Measurements from ENCODE around the gene ITGB4. TPM values are rescaled to one million over a fixed set of nuclear protein-coding genes. Genes with fewer than 3 reads are reported as not detected.

Gene ITGB4
- total RNA-seq, 4 donors from 2014 or later, result 3.6 to 20.2 (median 6.3) TPM

GRCh38 chr17:75743625-75744206 lies 22.5 kb downstream of the ITGB4 start:
- Histone ChIP-seq H3K9me3 (no peaks in the 10 kb centered on the region), H3K4me1 (peaks cover 3 to 4% of the 10 kb centered on the region in 2 donors), H3K36me3 (no peaks in the 10 kb centered on the region), H3K4me3 (no peak overlapping the region), H3K27me3 (no peaks in the 10 kb centered on the region), H3K27ac (no peak overlapping the region)
- intact Hi-C loops (cut with DNase I; ENCODE audit: low total_unique reads) (no loop called here), in situ Hi-C loops (cut with MboI; ENCODE audit: low sequenced_read_pairs in 4 of 4) (loop anchor here in 1 of 4 donors (10.0 kb wide), 1 partner anchor 109 kb away; the partner anchor contains the start of gene SMIM5)
- DNase-seq (no peak), ATAC-seq (no peak)
- no peak for TF ChIP-seq POLR2A (IDR thresholded peaks at IDR 0.05)
- TF ChIP-seq CTCF (IDR thresholded peaks at IDR 0.05 in 4 of 5, conservative IDR thresholded peaks at IDR 0.05 in 1 of 5), result no peak

GRCh38 chr17:75748706-75749105 lies 27.4 kb downstream of the ITGB4 start:
- Histone ChIP-seq H3K27ac (no peak overlapping the region), H3K27me3 (no peaks in the 10 kb centered on the region), H3K4me1 (peaks cover 13 to 14% of the 10 kb centered on the region in 2 donors), H3K9me3 (no peaks in the 10 kb centered on the region), H3K36me3 (no peaks in the 10 kb centered on the region), H3K4me3 (no peak overlapping the region)
- TF ChIP-seq POLR2A (IDR thresholded peaks at IDR 0.05), result no peak
- TF ChIP-seq CTCF (IDR thresholded peaks at IDR 0.05 in 4 of 5, conservative IDR thresholded peaks at IDR 0.05 in 1 of 5), result no peak
- in situ Hi-C loops (cut with MboI; ENCODE audit: low sequenced_read_pairs in 4 of 4), result loop anchor here in 3 of 4 donors (5.0 to 10.0 kb wide), 3 partner anchors 71 to 114 kb away; partner anchors contain the start of gene SMIM5 (in 1 of the 3)
- ATAC-seq (no peak), DNase-seq (no peak)
- intact Hi-C loops (cut with DNase I; ENCODE audit: low total_unique reads), result no loop called here

GRCh38 chr17:75749545-75750389 lies 28.5 kb downstream of the ITGB4 start:
- TF ChIP-seq POLR2A (IDR thresholded peaks at IDR 0.05), result no peak
- TF ChIP-seq CTCF (IDR thresholded peaks at IDR 0.05 in 4 of 5, conservative IDR thresholded peaks at IDR 0.05 in 1 of 5), result peak; percentile 92 to 97 (median 97)
- peaks cover 16 to 19% of the 10 kb centered on the region in 2 donors for H3K4me1 ChIP-seq
- no peak overlapping the region for H3K27ac ChIP-seq
- H3K36me3 ChIP-seq, result no peaks in the 10 kb centered on the region
- no peak overlapping the region for H3K4me3 ChIP-seq
- peak; percentile 64 to 67 for ATAC-seq
- no peaks in the 10 kb centered on the region for H3K9me3 ChIP-seq
- intact Hi-C loops (cut with DNase I; ENCODE audit: low total_unique reads) (loop anchor here (1.0 to 2.0 kb wide), 3 partner anchors 74 to 161 kb away; partner anchors contain the start of gene SMIM5), in situ Hi-C loops (cut with MboI; ENCODE audit: low sequenced_read_pairs in 4 of 4) (loop anchor here (5.0 to 25.0 kb wide), 4 partner anchors 72 to 138 kb away; partner anchors contain the start of genes SMIM5 (in 1 of the 4), TRIM47 (in 1 of the 4) and TRIM65 (in 1 of the 4))
- DNase-seq, result peak; percentile 66 to 79
- H3K27me3 ChIP-seq, result no peaks in the 10 kb centered on the region

GRCh38 chr17:75750661-75751423 lies 29.6 kb downstream of the ITGB4 start:
- intact Hi-C loops (cut with DNase I; ENCODE audit: low total_unique reads) (loop anchor here (1.0 to 2.0 kb wide), 3 partner anchors 76 to 162 kb away; partner anchors contain the start of gene SMIM5), in situ Hi-C loops (cut with MboI; ENCODE audit: low sequenced_read_pairs in 4 of 4) (loop anchor here in 2 of 4 donors (5.0 to 25.0 kb wide), 2 partner anchors 79 to 136 kb away; partner anchors contain the start of genes TRIM47 (in 1 of the 2) and TRIM65 (in 1 of the 2))
- Histone ChIP-seq H3K4me3 (no peak overlapping the region), H3K27ac (no peak overlapping the region), H3K4me1 (peaks cover 16 to 19% of the 10 kb centered on the region in 2 donors), H3K27me3 (no peaks in the 10 kb centered on the region), H3K36me3 (no peaks in the 10 kb centered on the region), H3K9me3 (no peaks in the 10 kb centered on the region)
- TF ChIP-seq CTCF (IDR thresholded peaks at IDR 0.05 in 4 of 5, conservative IDR thresholded peaks at IDR 0.05 in 1 of 5), result no peak
- TF ChIP-seq POLR2A (IDR thresholded peaks at IDR 0.05), result no peak
- no peak for DNase-seq
- no peak for ATAC-seq

Data from gastrocnemius medialis (tissue), 4 donors.